Ishikawa (cell line): ENCODE measurements around the gene GJA10.

Source experiments
- CREB1 ChIP-seq: IDR thresholded peaks from 2 replicates; pipeline ENCODE4 v1.6.1; 2012; ENCODE audit warnings: low read depth
- EP300 ChIP-seq: IDR thresholded peaks from 2 replicates; pipeline ENCODE4 v1.6.1; 2012; ENCODE audit warnings: borderline replicate concordance

GRCh38 chr6:89886378-89887120 is 7.7 kb upstream of the GJA10 start:
- no peak for TF ChIP-seq EP300
- TF ChIP-seq CREB1, result no peak
